ENCODE data around the gene DGKQ.
A peak's percentile ranks its signal among the peaks of the same experiment; 100 is the strongest.
"Not testable (repeated sequence)": the region's sequence is repeated elsewhere in the genome, so short reads cannot be mapped to it uniquely, and the experiment has no call there.

DGKQ gene

DNA sequence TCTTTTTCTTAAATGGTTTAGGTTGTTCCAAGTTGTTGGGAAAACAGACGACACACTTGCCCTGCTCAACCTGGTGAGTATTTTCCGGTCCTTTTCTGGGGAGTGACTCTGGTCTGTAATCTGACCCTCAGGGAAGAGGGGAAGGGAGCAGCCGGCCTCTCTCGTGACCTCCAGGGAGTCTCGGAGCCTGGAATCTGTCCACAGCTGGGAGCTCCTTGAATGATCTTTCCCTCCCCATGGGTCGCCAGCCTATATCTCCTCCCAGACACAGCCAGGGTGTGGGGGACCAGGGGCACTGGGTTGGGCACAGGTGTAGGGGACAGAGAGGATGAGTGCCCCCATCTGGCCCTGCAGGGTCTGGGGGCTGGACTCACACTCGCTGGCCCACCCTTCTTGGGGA, 22.2 kb downstream of the DGKQ start:
- no peak for DNase-seq
- no peak overlapping the region for H3K27ac Mint-ChIP-seq
- peaks cover 10% of the 10 kb centered on the region for H3K27me3 Mint-ChIP-seq
- H3K9me3 Mint-ChIP-seq, result no peaks in the 10 kb centered on the region
- H3K4me1 Mint-ChIP-seq, result no peaks in the 10 kb centered on the region
- H3K36me3 Mint-ChIP-seq, result no peaks in the 10 kb centered on the region
- CTCF ChIA-PET, result no interaction called here
- H3K4me3 Mint-ChIP-seq, result no peak overlapping the region

DNA sequence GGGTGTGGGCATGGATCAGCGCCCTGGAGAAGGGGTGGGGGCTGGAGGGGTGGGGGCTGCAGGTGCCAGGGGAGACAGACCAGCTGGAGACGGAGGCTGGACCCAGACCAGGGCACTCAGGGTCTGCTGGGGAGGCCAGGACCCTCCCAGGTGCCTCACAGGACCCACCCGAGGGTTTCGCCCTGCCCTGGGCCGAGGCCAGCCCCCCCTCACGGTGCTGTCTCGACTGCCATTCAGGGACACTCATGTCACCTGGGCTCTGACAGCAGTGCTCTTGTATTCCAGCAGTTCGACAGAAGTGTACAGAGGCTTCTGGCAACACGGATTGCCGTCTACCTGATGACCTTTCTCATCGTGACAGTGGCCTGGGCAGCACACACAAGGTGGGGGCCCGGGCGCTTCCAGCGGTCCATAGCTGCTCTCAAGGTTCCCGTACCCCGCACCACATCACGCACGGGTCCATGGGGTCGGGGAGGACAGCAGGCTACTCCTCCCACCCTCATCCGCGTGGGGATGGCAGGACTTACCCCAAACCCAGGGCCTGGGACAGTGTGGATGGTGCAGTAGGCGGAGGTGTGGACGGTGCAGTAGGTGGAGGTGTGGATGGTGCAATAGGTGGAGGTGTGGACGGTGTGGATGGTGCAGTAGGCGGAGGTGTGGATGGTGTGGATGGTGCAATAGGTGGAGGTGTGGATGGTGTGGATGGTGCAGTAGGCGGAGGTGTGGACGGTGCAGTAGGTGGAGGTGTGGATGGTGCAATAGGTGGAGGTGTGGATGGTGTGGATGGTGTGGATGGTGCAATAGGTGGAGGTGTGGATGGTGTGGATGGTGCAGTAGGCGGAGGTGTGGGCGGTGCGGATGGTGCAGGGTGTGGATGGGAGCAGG, 23.0 kb downstream of the DGKQ start:
- no peaks in the 10 kb centered on the region for H3K36me3 Mint-ChIP-seq
- no peak overlapping the region for H3K27ac Mint-ChIP-seq

DNA sequence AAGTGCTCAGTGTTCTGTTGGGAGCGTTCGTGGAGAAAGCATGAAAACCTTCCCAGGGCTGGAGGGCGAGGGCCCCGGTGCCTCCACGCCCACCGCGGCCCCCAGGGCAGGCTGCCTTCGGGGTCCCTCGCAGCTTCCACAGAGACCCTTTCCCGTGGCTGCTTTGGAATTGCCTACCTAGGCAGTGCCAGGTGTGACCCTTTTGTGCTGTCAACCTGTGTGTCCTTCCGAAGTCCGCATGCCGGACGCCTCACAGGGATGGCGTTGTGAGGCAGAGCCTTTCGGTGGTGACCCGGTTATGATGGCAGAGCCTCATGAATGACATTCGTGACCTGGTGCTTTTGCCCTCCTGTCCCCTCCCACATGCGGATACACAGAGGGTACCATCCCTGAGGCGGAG, 23.7 kb downstream of the DGKQ start:
- peaks cover 18% of the 10 kb centered on the region for H3K27me3 Mint-ChIP-seq
- no peak overlapping the region for H3K4me3 Mint-ChIP-seq
- H3K4me1 Mint-ChIP-seq, result no peaks in the 10 kb centered on the region
- no peaks in the 10 kb centered on the region for H3K36me3 Mint-ChIP-seq
- no peak for DNase-seq
- H3K27ac Mint-ChIP-seq, result no peak overlapping the region
- CTCF ChIA-PET, result no interaction called here
- H3K9me3 Mint-ChIP-seq, result no peaks in the 10 kb centered on the region

More for the DNA sequence above, 23.0 kb downstream of the DGKQ start:
- Mint-ChIP-seq H3K27me3 (peaks cover 18% of the 10 kb centered on the region), H3K9me3 (no peaks in the 10 kb centered on the region), H3K4me3 (no peak overlapping the region), H3K4me1 (no peaks in the 10 kb centered on the region)
- CTCF ChIA-PET, result no interaction called here
- DNase-seq, result no peak

DNA sequence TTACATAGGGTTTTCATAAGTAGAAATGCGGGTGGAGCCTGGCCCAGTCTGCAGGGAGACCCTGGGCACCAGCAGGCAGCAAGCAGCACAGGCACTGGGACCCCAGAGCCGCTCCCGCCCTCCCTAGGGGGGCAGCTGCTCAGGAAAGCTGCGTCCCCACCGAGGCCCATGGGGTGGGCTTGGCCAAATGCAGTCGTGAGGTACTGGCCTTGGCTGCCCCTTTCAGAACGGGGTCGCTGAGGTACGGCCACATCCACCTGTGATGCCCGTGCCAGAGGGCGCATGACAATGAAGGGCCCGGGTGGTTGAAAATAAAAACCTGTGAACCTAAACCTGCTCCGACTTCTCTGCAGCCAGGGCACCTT, 24.5 kb downstream of the DGKQ start:
- Mint-ChIP-seq H3K36me3 (no peaks in the 10 kb centered on the region), H3K27ac (no peak overlapping the region), H3K27me3 (peaks cover 18% of the 10 kb centered on the region), H3K9me3 (no peaks in the 10 kb centered on the region), H3K4me3 (no peak overlapping the region), H3K4me1 (no peaks in the 10 kb centered on the region)
- CTCF ChIA-PET, result no interaction called here
- no peak for DNase-seq

DNA sequence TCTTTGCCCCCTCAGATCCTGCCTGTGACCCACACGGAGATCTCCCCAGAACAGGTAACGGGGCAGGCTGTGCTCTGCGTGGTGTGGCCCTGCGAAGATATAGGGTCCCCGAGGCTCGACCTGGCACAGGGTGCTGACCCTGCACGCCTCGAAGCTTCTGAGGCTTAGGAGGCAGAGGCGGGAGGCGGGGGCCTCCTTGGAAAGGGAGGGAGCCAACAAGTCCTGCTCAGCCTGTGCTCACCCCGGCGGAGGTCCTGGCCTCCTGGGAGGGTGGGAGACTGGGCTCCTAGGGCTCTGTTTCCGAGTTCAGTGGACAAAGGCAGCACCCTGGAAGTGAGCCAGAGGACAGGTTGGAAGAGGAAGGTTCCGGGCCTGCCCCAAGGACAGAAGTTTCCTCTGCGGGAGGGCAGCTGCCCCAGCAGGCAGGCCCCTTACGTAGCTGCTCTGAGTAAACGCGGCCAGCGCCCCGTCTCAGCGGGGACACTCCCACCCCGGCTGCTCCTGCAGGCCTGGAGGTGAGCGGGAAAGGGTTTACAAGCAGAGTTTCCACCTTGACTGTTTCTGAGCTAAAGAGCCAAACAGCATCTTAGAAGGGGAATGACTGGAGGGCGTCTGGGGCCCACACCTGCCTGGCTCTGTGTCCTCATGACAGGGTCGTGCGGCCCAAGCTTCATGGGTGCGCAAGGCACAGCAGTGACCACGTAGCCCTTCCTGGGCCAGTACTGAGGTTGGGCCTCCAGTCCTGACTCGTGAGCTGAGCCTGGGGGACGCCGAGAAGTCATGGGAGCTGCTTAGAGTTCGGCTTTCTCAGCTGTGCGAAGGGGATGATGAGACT, 25.1 kb downstream of the DGKQ start:
- Mint-ChIP-seq H3K36me3 (no peaks in the 10 kb centered on the region), H3K27me3 (peaks cover 18% of the 10 kb centered on the region), H3K4me3 (no peak overlapping the region), H3K27ac (no peak overlapping the region), H3K9me3 (no peaks in the 10 kb centered on the region), H3K4me1 (no peaks in the 10 kb centered on the region)
- DNase-seq, result peak; percentile 10
- CTCF ChIA-PET, result no interaction called here

DNA sequence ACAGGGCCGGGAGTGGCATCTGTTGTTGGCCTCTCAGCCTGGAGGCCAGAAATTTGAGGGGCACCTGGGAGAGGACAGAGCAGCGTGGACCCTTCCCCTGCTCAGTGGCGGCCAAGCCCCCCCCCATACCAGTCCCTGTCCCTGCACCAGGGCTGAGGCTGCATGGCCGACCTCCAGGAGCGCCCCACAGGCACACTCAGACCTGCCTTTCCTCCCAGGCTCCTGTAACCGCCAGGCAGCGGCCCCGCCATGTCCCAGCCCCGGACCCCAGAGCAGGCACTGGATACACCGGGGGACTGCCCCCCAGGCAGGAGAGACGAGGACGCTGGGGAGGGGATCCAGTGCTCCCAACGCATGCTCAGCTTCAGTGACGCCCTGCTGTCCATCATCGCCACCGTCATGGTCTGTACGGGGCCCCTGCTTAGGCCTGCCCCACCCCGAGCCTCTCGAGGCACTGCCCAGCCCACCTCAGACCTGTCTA, 25.8 kb downstream of the DGKQ start:
- Mint-ChIP-seq H3K27me3 (peaks cover 18% of the 10 kb centered on the region), H3K4me1 (no peaks in the 10 kb centered on the region), H3K36me3 (no peaks in the 10 kb centered on the region), H3K4me3 (no peak overlapping the region), H3K27ac (no peak overlapping the region), H3K9me3 (no peaks in the 10 kb centered on the region)
- CTCF ChIA-PET, result no interaction called here
- DNase-seq, result peak; percentile 11

DNA sequence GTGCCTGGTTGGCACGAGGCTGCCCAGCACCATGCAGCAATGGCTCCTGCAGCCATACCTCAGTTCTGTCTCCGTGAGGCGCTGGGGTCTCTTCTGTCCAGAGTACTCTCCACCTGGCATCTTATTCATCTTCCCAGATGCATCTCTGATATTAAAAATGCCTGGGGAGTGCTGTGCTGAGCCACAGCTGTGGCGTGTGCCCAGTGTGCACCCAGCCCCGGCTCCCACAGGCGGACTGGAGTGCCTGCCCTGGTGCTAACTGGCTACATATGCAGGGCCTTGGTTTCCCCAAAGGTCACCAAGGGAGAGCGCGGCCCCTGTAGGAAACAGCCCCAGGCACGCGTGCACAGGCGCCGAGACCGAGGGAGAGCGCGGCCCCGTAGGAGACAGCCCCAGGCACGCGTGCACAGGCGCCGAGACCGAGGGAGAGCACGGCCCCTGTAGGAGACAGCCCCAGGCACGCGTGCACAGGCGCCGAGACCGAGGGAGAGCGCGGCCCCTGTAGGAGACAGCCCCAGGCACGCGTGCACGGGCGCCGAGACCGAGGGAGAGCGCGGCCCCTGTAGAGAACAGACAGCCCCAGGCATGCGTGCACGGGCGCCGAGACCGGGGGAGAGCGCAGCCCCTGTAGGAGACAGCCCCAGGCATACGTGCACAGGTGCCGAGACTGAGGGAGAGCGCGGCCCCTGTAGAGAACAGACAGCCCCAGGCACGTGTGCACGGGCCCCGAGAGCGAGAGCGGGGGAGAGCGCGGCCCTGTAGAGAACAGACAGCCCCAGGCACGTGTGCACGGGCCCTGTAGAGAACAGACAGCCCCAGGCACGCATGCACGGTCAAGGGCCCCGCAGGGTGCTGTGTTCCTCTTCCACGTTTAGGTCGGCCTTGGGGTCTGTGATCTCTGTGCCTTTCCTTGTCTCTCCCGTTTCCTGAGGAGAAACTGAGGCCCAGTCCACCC, 26.6 kb downstream of the DGKQ start:
- no peaks in the 10 kb centered on the region for H3K36me3 Mint-ChIP-seq
- H3K4me1 Mint-ChIP-seq, result no peaks in the 10 kb centered on the region
- no peak overlapping the region for H3K27ac Mint-ChIP-seq
- no peaks in the 10 kb centered on the region for H3K9me3 Mint-ChIP-seq
- DNase-seq, result peak; percentile 10
- H3K27me3 Mint-ChIP-seq, result peaks cover 18% of the 10 kb centered on the region
- CTCF ChIA-PET, result no interaction called here
- H3K4me3 Mint-ChIP-seq, result no peak overlapping the region

DNA sequence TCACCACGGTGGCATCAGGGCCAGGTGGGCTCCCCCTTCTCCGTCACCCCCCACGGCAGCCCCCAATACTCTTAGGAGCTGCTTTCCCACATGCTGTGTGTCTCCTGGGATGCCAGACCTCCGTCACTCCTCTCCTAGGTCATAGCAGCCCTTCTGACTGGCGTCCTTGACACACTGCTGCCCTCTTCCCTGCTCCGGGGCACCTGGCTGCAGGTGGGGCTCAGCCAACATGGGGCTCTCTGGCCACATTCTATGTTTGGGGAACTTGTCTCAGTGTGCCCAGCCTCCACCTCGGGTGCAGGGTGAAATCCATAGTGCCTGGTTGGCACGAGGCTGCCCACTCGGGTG, 27.3 kb downstream of the DGKQ start:
- Mint-ChIP-seq H3K4me1 (no peaks in the 10 kb centered on the region), H3K27ac (no peak overlapping the region), H3K36me3 (no peaks in the 10 kb centered on the region), H3K4me3 (no peak overlapping the region), H3K27me3 (peaks cover 18% of the 10 kb centered on the region), H3K9me3 (no peaks in the 10 kb centered on the region)
- no peak for DNase-seq
- CTCF ChIA-PET, result no interaction called here

DNA sequence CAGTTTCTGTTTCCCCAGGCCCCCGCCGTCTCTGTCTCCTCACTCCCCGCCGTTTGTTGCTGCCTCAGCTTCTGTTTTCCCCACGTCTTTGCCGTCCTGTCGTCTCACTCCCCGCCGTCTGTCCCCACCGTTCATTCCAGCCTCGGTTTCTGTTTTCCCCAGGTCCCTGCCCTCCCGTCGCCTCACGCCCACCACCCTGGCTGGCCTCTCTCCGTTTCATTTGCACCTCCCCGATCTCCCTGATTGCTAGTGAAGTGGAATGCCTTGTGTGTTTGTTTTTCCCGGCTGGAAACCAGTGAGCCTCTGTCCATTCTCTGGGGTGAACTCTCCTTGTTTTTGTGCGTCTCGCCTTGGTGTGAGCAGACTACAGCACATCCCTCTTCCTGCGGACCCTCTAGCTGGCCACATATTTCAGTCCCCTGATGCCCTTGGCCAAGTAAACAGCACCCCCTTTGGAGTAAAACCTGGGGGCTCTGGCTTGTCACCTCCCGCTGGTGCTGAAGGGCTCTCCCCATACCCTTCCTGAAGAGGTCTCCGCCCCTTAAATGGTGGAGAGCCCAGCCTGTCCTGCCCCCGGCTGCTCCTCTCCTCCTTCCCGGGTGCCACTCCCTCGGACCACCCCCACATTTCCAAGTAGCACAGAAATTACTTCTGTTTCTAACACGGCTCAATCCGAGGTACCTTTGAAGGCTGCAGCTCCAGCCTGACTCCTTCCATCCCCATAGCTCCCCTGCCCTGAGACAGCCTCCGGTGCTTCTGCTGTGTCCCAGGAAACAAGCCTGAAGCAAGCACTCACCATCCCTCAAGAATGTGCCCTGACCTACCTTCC, 27.9 kb downstream of the DGKQ start:
- Mint-ChIP-seq H3K36me3 (no peaks in the 10 kb centered on the region), H3K4me3 (no peak overlapping the region), H3K9me3 (no peaks in the 10 kb centered on the region), H3K4me1 (no peaks in the 10 kb centered on the region), H3K27me3 (peaks cover 18% of the 10 kb centered on the region), H3K27ac (peak overlapping the region; percentile 16)
- CTCF ChIA-PET, result no interaction called here
- DNase-seq, result no peak

DNA sequence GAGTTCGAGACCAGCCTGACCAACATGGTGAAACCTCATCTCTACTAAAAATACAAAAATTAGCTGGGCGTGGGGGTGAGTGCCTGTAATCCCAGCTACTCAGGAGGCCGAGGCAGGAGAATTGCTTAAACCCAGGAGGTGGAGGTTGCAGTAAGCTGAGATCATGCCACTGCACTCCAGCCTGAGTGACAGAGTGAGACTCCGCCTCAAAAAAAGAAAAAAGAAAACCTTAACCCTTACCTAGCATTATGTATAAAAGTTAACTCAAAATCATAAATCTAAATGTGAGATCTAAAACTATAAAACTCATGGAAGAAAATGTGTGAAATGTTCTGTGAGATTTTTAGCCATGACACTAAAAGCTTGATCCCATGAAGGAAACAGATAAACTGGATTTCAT, 33.9 kb downstream of the DGKQ start:
- H3K4me1 Mint-ChIP-seq, DNase-seq, H3K27ac Mint-ChIP-seq, H3K27me3 Mint-ChIP-seq, CTCF ChIA-PET, H3K4me3 Mint-ChIP-seq, H3K36me3 Mint-ChIP-seq, H3K9me3 Mint-ChIP-seq: not testable (repeated sequence)

DNA sequence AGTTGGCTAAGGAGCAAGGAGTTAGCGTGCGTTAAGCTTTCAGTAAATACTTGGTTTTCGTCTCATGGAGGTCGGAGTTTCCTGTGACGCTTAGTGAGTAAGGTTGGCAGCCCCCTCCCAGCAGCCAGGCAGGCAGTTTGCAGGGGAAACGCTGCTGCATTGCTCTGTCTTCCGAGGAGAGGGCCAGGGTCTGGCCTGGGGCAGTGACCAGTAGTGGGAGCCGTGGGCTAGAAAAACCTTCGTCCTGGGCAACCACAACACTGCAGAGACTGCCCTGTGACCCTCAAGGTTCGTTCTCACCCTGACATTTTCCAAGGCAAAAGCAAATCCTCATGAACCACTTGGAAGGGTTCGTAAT, 40.7 kb downstream of the DGKQ start:
- CTCF ChIA-PET, result interaction anchor here (1.2 to 1.4 kb wide), 2 partner anchors 52 to 190 kb away, joined by 3 to 4 read pairs; no protein-coding TSS in a partner anchor

DNA sequence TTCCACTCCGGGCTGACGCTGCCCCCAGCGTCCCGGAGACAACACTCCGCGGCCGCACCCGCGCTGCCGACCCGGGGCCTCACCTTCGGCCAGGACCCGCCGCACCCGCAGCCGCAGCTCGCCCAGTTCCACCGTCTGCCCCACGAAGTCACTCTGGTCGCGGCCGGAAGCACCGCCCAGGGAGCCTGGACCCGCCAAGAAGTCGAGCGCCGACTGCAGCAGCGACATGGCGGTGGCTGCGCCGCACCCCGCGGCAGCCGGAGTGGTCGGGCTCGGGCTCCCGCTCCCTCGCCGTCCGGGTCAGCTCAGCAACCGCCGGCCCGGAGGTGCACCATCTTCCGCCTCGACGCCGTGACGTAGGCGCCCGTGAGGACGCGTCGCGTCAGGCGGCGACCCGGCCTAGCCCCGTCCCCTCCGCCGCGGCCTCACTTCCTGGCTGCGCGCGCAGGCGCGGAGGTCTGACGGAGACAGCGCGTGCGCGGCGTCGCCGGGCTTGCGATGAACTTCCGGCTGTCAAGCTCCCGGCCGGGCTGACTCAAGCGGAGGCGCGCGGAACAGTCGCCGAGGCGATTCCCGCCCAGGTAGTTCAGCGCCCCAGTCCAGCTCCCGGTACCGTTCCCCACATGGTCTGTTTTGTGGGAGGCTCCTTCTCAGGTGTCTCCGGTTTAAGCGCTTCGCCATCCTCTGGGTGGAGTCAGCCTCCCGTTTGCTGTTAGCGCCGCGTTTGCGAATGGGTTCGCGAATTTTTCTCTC, 41.2 kb downstream of the DGKQ start, which contains the start of the genes GAK and TMEM175:
TSS of gene GAK (minus strand) at position 357 of the 753 bp plus-strand sequence. CDS start at position 228, 129 bp downstream.
TSS of gene TMEM175 (plus strand) at position 501 of the 753 bp plus-strand sequence. CDS start 15,280 bp downstream, outside the sequence.
- CTCF ChIA-PET, result interaction anchor here (1.2 to 1.4 kb wide), 2 partner anchors 51 to 190 kb away, joined by 3 to 4 read pairs; no protein-coding TSS in a partner anchor
- Mint-ChIP-seq H3K36me3 (peaks cover 10% of the 10 kb centered on the region), H3K27me3 (no peaks in the 10 kb centered on the region), H3K4me3 (peak within 1 kb of the TSS; percentile 96), H3K27ac (peak within 1 kb of the TSS; percentile 96), H3K9me3 (no peaks in the 10 kb centered on the region), H3K4me1 (peaks cover 43% of the 10 kb centered on the region)
- peak; percentile 96 for DNase-seq

More for the DNA sequence above, 40.7 kb downstream of the DGKQ start:
- Mint-ChIP-seq H3K36me3 (peaks cover 10% of the 10 kb centered on the region), H3K27ac (peak overlapping the region; percentile 96), H3K4me3 (peak overlapping the region; percentile 96), H3K9me3 (no peaks in the 10 kb centered on the region), H3K27me3 (no peaks in the 10 kb centered on the region), H3K4me1 (peaks cover 43% of the 10 kb centered on the region)
- no peak for DNase-seq
